Activated naive CD4-positive, alpha-beta T cell treated with anti-CD3 and anti-CD28 coated beads, Interleukin-2, amount 50 U/mL, for 72 hours (primary cell): Measurements from ENCODE around the gene CNTN6. TPM values are rescaled to one million over a fixed set of nuclear protein-coding genes. Genes with fewer than 3 reads are reported as not detected.
"Not testable (repeated sequence)": the region's sequence is repeated elsewhere in the genome, so short reads cannot be mapped to it uniquely, and the experiment has no call there.

Experiments used
- ATAC-seq, 2 donors: fragments of 150-1000 bp; cut with Tn5 transposase; 2 replicates each; pipeline ENCODE4 v1.10.0; 2021; ENCODE audit warnings: mild to moderate bottlenecking in 2 of 2, moderate library complexity in 2 of 2
- DNase-seq, 2 donors: peaks; one replicate each; pipeline ENCODE4 v3.0.0; 2021 to 2022; ENCODE audit warnings: low spot score in 2 of 2
- H3K27ac Mint-ChIP-seq, 2 donors: one replicate each; pipeline ENCODE4 v1.8.0; 2022; ENCODE audit warnings: mild to moderate bottlenecking in 2 of 2, mixed read lengths in 2 of 2
- H3K36me3 Mint-ChIP-seq, 2 donors: one replicate each; pipeline ENCODE4 v1.8.0; 2022; ENCODE audit warnings: mixed read lengths in 2 of 2
- H3K9me3 Mint-ChIP-seq, 2 donors: one replicate each; pipeline ENCODE4 v1.8.0; 2022; ENCODE audit warnings: mixed read lengths in 2 of 2
- total RNA-seq, 2 donors: library from RNA; stranded (reverse); gene quantifications; one replicate each; pipeline ENCODE4 v1.2.3, GENCODE V29; 2022

The CNTN6 gene
- total RNA-seq, 2 donors from 2014 or later: not detected

DNA sequence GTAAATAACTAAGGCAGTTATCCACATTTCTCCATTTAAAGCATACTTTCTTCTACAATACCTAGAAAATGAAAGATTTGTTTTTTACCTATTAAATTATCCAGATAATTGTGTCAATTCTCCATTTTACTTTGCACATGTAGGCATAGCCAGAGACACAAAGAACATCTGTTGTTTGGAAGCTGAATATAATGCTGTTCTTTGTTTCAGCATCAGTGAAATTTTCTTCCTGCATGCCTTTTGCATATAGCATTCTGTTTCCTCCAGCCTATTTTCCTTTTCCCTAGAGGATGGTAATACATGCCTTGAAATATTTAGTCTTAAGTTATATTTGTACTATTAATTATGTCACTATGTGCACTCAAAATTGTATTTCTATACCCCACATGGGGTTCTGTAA is 233.7 kb downstream of the CNTN6 start:
- no peak for DNase-seq
- no peak for ATAC-seq
- Mint-ChIP-seq H3K9me3 (peaks cover 9 to 19% of the 10 kb centered on the region in 2 donors), H3K27ac (no peak overlapping the region), H3K36me3 (peaks cover 0 to 3% of the 10 kb centered on the region in 2 donors)

DNA sequence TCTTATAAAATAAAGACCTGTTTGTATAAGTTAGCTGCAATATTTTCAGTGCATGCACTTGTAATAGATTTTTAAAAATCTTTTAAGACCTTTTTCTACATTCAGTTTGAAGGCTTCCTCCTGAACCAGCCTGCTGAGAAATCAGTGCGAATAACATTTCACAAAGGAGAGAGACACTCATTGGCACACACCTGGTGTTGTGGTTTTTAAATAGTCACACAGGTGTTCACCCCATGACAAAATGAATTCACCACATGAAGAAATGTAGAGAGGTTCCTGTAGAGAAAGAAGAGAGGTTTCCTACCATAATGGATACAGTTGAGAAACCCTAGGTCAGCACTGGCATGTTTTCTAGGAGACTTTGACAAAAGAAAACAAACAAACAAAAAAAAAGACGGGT is 237.3 kb downstream of the CNTN6 start:
- H3K27ac Mint-ChIP-seq: no peak overlapping the region
- H3K36me3 Mint-ChIP-seq: peaks cover 0 to 4% of the 10 kb centered on the region in 2 donors
- ATAC-seq (no peak), DNase-seq (no peak)
- peaks cover 18 to 22% of the 10 kb centered on the region in 2 donors for H3K9me3 Mint-ChIP-seq

DNA sequence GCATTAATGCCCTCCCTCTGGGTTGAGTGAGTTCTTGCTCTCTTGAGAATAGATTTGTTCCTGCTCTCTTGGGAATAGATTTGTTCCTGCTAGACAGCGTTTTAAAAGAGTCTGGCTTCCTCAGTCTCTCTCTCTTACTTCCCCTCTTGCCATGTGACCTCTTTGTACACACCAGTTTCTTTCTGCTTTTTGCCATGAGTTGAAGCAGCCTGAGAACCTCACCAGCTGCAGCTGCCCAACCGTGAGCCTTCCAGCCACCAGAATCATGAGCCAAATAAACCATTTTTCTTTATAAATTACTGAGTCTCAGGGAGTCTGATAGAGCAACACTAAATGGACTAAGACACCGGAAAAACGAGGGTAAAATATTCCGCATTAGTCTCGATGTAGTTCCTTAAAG is 253.6 kb downstream of the CNTN6 start:
- Mint-ChIP-seq H3K27ac (no peak overlapping the region), H3K36me3 (peaks cover 0 to 6% of the 10 kb centered on the region in 2 donors), H3K9me3 (peaks cover 3 to 6% of the 10 kb centered on the region in 2 donors)
- DNase-seq: no peak
- ATAC-seq: no peak

DNA sequence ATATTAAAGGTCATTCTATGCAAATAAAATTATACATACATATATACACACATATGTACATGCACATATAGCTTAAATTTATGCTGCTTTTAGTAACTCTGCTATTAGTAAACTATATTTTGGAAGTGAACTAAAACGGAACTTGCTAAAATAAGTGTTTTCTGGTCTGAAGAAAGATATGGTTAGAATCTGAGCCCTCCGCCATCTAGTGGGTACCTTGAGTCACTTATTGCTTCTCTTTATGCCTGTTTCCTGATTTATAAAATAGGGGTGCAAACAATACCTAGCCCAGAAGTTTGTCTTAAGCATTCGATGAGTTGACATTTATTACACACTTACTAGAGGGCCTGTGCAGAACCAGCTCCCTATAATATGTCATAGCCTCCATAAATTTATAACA is 255.7 kb downstream of the CNTN6 start:
- DNase-seq: no peak
- Mint-ChIP-seq H3K9me3 (peaks cover 0 to 3% of the 10 kb centered on the region in 2 donors), H3K36me3 (peaks cover 0 to 6% of the 10 kb centered on the region in 2 donors), H3K27ac (no peak overlapping the region)
- ATAC-seq: no peak

DNA sequence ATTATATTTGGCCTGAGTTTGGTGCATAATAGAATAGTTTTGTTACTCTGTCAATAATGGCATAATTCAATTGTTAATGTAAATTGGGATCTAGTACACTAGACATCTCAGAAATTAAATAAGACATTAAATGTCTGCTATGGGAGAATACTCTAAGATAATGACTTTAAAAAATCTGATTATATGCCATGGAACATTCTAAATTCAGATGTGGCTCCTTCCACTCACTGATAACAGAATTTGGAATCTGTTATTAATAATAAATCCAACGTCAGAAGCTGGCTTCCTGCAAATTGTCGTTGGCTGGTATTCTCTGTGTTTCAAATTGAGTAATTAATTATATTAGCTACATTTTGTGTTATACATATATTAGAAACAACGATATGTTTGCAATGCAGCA is 258.1 kb downstream of the CNTN6 start:
- Mint-ChIP-seq H3K27ac (no peak overlapping the region), H3K36me3 (peaks cover 0 to 6% of the 10 kb centered on the region in 2 donors), H3K9me3 (peaks cover 0 to 3% of the 10 kb centered on the region in 2 donors)
- ATAC-seq (no peak), DNase-seq (no peak)

DNA sequence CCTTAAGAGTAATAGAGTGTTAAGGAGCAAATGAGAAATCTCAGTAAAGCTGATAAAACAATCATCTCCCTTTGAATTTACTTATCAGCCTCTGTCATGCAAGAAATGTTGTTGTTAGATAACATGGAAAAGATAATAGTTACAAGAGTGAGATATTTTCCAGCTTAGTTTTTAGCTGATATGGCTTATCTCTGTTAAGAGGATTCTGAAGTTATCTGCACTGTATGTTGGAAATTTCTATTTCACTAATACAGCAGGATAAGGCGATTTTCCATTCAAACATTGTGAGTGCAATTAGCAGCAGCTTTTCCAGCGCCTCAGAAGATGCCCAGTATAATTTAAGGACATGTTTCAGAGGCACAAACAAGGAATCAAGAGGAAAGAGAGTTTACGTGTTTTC is 262.9 kb downstream of the CNTN6 start:
- Mint-ChIP-seq H3K36me3 (no peaks in the 10 kb centered on the region), H3K27ac (no peak overlapping the region), H3K9me3 (peaks cover 0 to 4% of the 10 kb centered on the region in 2 donors)
- DNase-seq (no peak), ATAC-seq (no peak)

DNA sequence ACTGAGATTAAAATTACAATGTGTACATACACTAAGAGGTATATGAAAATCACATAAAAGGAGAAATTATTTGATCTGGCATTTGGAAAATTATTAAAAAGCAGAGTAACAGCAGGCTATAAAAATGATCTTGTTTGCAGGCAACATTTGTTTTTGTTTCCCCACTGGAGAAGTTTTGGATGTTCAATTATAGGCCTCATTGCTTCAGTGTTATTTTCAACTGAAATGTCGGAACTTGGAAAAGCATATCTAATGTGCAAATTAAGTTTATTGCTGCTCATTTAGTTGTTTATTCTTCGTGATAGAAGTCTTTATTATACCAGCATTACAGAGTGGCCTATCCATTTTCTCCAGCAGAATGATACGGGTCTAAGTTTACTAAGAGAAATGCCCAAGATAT is 263.3 kb downstream of the CNTN6 start:
- no peak overlapping the region for H3K27ac Mint-ChIP-seq
- H3K9me3 Mint-ChIP-seq: peaks cover 0 to 4% of the 10 kb centered on the region in 2 donors

DNA sequence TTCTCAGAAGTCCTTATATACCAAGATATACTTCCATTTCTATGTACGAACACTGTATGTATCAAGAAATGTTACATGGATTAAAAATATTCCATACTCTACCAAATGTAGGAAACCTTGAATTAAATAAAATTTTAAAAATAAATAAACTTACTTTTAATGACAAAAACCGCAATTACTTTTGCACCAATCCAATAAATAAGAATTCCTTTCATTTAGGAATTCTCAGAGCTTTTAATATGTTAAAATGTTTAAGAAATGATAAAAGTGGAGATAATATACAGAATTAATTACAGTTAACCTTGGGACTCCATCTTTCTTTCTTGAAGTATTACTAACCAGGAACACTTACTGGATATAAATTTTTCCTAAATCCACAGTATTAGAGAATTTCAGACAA is 272.7 kb downstream of the CNTN6 start:
- no peak for DNase-seq
- ATAC-seq: no peak
- Mint-ChIP-seq H3K27ac (no peak overlapping the region), H3K36me3 (no peaks in the 10 kb centered on the region), H3K9me3 (peaks cover 10 to 11% of the 10 kb centered on the region in 2 donors)

More for the DNA sequence above, 263.3 kb downstream of the CNTN6 start:
- DNase-seq: no peak
- ATAC-seq: no peak
- H3K36me3 Mint-ChIP-seq: no peaks in the 10 kb centered on the region

DNA sequence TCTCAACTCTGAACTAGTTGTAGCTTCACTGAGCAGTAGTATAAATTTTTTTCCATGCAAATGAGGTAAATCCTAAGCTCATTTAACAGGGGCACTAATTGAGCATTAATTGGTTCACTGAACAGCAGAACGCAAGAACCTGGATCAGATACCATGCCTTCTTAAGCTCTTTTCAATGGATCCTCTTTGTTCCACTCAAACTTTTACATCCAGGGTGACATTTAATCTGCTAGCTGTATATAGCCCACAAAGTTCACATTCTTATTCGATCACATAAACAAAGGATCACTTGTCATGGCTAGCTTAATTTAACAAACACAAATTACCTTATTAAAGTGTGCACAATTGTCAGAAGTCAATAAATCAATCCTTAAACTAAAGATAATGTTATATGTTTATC is 281.6 kb downstream of the CNTN6 start:
- no peaks in the 10 kb centered on the region for H3K36me3 Mint-ChIP-seq
- ATAC-seq: no peak
- no peak for DNase-seq
- peaks cover 4 to 12% of the 10 kb centered on the region in 2 donors for H3K9me3 Mint-ChIP-seq
- no peak overlapping the region for H3K27ac Mint-ChIP-seq

DNA sequence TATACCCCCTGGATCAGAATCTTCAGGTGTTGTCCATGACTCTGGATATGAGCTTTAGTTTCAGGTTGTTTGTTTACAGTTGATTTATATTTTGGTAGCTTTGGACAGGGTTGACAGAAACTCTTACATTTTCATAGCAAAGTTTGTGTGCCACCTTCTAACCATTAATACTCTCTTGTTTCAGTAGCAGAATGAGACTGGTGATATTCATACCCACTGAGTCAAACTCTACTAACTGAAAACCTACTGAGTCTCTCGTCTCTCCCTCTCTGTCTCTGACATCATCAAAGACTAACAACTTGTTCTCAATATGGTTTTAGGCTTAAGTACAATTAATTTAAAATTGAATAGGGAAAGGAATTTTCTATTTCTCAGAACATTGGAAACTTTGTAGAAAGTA is 282.3 kb downstream of the CNTN6 start:
- Mint-ChIP-seq H3K9me3 (peaks cover 4 to 12% of the 10 kb centered on the region in 2 donors), H3K36me3 (no peaks in the 10 kb centered on the region), H3K27ac (no peak overlapping the region)
- DNase-seq (no peak), ATAC-seq (no peak)

DNA sequence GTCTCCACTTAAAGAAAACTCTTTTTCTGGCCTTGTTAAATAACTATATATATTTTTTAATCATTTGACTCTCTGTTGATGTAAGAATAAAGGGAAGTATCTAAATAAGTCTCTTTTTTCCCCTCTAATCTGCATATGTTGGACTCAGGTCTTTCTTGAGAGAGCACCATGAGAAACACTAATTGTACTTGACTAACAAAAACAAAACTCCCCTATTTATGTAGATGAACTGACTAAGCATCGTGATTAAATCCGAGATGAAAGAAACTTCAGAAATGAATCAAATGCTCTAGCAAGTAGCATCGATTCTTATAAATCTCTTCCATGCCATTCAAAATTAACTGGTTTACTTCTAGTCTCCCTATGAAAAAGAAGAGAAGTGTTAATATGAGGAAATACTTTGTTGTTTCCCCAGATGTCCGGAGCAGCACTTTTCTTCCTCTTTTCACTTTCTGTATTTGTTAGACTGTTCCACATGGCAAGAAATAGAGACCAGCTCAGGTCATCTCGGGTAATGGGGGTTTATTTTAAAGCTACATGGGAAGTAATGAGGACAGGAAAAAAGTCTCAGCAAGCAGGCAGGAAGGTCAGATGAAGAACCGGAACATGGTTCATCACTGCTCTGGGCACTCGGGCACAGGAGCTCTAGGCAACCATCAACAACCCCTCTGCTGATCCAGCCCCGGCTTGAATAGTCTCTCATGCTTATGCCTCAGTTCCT is 288.3 kb downstream of the CNTN6 start:
- ATAC-seq (peak in 1 of 2 donors; percentile 61), DNase-seq (no peak)
- H3K9me3 Mint-ChIP-seq: peaks cover 0 to 20% of the 10 kb centered on the region in 2 donors
- no peak overlapping the region for H3K27ac Mint-ChIP-seq
- no peaks in the 10 kb centered on the region for H3K36me3 Mint-ChIP-seq

DNA sequence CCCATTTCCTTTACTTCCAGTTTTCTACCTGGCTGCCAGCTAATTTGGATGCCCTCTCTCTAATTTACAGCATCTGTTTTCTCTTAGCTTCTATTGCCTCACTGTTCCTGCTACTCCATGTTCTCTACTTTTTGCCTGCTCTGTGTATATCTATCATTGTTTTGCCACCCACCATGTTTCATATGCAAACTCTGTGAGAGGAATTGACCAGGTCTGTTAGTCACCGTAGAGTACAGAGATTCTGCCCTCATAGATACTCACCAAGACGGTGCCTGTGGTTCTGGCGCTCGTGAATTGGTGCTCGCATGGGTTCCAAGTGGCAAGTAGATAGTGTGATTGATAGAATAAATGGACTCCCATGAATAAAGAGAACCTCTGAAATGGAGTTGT is 288.8 kb downstream of the CNTN6 start:
- no peak for ATAC-seq
- Mint-ChIP-seq H3K27ac (no peak overlapping the region), H3K36me3 (no peaks in the 10 kb centered on the region), H3K9me3 (peaks cover 0 to 20% of the 10 kb centered on the region in 2 donors)
- no peak for DNase-seq

DNA sequence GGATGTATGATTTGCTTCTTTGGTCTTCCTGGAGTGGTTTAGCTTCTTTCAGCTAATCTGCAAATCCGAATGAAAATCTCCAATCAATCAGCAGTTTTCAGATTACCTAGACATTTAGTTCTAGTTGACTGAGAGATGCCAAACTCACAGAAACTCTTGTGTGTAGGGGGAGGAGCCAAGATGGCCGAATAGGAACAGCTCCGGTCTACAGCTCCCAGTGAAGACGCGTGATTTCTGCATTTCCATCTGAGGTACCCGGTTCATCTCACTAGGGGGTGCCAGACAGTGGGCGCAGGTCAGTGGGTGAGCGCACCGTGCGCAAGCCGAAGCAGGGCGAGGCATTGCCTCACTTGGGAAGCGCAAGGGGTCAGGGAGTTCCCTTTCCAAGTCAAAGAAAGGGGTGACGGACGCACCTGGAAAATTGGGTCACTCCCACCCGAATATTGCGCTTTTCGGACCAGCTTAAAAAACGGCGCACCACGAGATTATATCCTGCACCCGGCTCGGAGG is 294.6 kb downstream of the CNTN6 start:
- H3K36me3 Mint-ChIP-seq, DNase-seq, ATAC-seq, H3K27ac Mint-ChIP-seq: not testable (repeated sequence)
- peaks cover 5 to 11% of the 10 kb centered on the region in 2 donors for H3K9me3 Mint-ChIP-seq

DNA sequence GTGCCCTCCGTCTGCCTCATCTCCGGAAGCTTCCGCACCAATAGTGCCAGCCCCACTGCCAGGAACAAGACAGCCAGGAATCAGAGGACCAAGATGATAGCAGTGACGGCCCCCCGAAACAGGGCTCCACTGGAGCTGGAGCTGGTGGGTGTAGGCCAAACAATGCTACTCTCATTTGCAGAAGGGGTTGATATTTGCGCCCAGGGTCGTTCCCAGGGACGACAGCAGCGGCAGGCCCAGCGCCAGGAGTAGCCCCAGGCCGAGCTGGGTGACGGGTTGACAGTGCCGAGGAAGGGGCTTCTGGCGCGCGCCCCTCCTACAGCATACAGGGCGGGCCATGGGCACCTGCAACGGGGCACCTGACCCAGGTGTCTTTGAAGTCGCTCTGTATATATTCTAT is 301.4 kb downstream of the CNTN6 start:
- H3K9me3 Mint-ChIP-seq: peaks cover 9 to 12% of the 10 kb centered on the region in 2 donors
- H3K27ac Mint-ChIP-seq: no peak overlapping the region
- DNase-seq (no peak), ATAC-seq (no peak)
- H3K36me3 Mint-ChIP-seq: no peaks in the 10 kb centered on the region

DNA sequence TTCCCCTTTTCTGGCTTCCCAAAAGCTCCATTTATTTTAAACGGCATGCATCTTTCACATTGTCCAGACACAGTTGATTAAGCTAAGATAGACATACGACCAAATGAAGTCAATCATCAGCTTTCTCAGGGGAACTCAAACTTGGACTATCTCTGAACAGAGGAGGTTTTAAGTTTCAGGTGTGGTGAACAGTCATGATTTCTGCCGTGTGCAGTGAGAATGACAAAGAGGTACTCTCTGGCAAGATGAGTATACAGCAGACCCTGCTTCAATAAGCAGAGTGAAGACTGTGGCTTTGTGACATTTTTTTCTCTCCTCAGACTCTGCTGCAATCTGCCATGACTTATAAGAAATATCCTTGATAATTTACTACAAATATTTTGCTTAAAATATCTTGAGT is 307.7 kb downstream of the CNTN6 start:
- ATAC-seq (no peak), DNase-seq (no peak)
- no peak overlapping the region for H3K27ac Mint-ChIP-seq
- H3K36me3 Mint-ChIP-seq: no peaks in the 10 kb centered on the region
- peaks cover 7 to 16% of the 10 kb centered on the region in 2 donors for H3K9me3 Mint-ChIP-seq

DNA sequence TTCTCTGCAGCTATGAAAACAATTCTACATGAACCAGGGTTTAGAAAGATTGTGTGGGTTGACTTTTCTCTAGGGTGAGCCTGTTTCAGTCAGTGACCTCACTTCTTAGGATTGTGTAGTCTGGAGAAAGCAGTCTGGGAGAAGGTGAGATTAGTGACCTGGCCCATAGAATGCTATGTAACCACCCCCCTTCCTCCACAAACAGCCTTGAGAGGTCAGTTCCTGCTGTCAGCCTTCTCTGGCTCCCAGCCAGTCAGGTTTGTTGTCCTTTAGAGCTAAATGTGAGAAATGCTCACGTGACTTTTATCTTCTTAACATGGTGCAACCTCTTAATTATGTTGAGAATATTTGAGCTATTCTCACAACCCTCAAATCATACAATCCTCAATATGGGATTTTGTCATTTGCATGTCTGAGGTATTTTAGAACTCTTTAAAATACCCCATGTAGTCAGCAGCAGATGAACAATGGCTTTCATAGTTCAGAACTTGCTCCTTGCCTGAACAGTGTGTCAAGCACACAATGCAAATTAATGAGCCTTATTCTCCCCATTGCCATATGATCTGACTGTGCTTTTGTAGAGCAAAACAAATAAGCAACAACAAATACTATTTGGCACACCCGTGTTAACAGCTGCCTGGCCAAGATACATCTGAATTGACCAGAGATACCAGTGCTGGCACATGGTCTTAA is 311.6 kb downstream of the CNTN6 start:
- no peak for ATAC-seq
- no peak for DNase-seq
- peaks cover 5 to 10% of the 10 kb centered on the region in 2 donors for H3K9me3 Mint-ChIP-seq
- H3K27ac Mint-ChIP-seq: no peak overlapping the region
- H3K36me3 Mint-ChIP-seq: no peaks in the 10 kb centered on the region

DNA sequence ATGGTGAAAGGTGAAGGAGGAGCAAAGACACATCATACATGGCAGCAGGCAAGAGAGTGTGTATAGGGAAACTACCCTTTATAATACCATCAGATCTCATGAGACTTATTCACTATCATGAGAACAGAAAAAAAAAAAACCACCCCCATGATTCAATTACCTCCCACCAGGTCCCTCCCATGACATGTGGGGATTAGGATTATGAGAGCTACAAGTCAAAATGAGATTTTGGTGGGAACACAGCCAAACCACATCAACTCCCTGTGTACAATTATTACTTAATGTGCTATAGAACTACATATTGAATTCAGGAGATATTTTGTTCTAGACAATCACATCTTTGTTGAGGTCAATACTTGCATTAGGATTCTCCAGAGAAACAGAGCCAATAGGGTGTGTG is 313.4 kb downstream of the CNTN6 start:
- Mint-ChIP-seq H3K9me3 (peaks cover 0 to 10% of the 10 kb centered on the region in 2 donors), H3K27ac (no peak overlapping the region), H3K36me3 (no peaks in the 10 kb centered on the region)
- ATAC-seq (no peak), DNase-seq (no peak)

DNA sequence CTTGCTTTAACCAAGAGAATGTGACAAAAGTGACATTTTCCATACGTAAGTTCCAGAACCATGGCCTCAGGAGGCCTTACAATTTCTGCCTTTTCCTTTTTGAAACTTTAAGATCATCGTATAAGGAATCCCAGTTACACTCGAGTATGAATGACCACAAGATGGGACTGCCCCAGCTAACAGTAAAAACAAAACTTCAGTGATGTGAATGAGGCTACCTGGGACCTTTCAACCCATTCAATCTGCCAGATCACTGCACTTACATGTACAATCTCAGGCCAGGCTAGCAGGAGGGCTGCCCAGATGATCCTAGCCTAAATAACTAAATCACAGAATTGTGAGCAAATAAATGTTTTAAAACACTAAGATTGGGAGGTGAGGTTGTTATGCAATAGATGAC is 328.8 kb downstream of the CNTN6 start:
- H3K36me3 Mint-ChIP-seq: no peaks in the 10 kb centered on the region
- ATAC-seq: no peak

More for the DNA sequence above, 328.8 kb downstream of the CNTN6 start:
- DNase-seq: no peak
- H3K27ac Mint-ChIP-seq: no peak overlapping the region
- peaks cover 5 to 20% of the 10 kb centered on the region in 2 donors for H3K9me3 Mint-ChIP-seq
